Measurements from ENCODE around the gene PRDM16.

The PRDM16 gene

DNA sequence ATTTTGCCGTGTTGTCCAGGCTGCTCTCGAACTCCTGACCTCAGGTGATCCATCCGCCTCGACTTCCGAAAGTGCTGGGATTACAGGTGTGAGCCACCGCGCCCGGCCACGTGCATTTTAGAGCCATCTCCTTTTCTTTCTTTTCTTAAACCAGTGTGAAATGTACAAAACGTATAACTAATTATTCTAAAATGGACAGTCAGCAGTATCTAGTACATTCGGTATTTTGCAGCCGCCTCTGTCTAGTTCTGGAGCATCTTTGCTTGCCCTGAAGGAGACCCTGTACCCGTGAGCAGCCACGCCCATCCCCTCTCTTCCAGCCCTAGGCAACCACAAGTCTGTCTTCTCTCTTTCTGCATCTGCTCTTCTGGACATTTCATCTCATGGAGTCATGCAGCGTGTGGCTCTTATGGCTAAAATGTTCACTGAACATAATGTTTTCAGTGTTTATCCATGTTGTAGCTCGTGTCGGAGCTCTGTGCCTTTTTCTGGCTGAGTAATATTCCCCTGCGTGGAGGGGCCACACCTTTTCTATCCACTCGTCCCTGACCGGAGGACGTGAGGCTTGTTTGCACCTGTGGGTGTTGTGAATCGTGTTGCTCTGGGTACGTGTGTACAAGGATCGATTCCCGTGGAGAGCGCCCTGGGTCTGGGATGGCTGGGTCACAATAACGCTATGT is 198.0 kb downstream of the PRDM16 start:
- no peak overlapping the region for H3K4me3 ChIP-seq (ENCODE audit: low read depth, low read length)
- TF ChIP-seq, protein P1, sequence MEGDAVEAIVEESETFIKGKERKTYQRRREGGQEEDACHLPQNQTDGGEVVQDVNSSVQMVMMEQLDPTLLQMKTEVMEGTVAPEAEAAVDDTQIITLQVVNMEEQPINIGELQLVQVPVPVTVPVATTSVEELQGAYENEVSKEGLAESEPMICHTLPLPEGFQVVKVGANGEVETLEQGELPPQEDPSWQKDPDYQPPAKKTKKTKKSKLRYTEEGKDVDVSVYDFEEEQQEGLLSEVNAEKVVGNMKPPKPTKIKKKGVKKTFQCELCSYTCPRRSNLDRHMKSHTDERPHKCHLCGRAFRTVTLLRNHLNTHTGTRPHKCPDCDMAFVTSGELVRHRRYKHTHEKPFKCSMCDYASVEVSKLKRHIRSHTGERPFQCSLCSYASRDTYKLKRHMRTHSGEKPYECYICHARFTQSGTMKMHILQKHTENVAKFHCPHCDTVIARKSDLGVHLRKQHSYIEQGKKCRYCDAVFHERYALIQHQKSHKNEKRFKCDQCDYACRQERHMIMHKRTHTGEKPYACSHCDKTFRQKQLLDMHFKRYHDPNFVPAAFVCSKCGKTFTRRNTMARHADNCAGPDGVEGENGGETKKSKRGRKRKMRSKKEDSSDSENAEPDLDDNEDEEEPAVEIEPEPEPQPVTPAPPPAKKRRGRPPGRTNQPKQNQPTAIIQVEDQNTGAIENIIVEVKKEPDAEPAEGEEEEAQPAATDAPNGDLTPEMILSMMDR (IDR thresholded peaks at IDR 0.05; ENCODE audit: borderline replicate concordance, insufficient read depth, low read depth, low read length), result no peak

DNA sequence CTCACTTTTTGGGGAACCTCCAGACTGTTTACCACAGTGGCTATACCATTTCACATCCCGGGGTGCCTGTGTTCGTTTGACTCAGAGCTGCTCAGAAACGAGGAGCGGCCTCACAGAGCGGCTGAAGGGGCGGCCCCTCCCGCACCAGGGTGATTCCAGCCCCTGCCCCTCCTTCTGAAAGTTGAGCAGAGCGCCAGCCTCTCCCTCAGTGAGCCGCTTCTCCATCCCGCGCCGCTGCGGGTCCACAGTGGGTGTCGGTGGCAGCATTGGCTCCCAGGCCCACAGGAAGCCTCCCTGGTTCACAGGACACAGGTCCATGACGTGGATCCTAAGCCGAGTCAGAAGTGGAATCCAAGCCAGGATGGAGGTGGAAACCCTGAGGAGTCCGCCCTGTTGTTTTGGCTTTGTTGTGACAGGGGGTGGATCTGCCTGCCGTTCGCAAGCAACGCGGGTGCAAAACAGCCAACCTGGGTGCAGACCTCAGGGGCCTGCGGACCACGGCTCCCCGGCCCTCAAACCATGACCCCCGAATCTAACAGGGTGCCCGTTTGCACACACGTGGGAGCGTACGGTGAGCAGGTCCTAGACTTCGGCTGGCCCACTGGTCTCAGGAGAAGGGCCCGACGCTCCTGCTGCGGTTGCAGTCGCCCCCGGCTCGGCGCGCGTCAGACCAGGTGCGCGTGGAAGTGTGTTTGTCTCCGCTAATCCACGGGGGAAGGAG is 198.7 kb downstream of the PRDM16 start:
- H3K4me3 ChIP-seq (ENCODE audit: low read depth, low read length), result no peak overlapping the region
- TF ChIP-seq, protein P1 (IDR thresholded peaks at IDR 0.05; ENCODE audit: borderline replicate concordance, insufficient read depth, low read depth, low read length), result no peak

DNA sequence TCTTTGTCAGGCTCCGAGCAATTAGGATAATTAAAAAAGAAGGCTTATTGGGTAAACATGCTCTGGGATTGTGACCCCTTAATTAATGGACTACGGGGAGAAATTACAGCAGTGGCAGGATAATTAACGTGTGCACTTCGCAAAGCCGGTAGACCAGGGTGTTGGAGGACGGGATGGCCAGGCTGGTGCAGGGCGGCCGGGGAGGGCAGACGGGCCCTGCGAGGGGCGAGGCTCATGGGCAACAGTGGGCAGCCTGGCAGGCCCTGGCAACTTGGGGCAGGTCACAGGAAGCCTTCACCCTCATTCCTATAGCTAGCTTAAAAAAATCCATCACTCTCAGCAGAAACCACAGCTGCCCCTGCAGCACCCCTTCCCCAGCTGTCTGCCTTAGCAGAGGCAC is 199.3 kb downstream of the PRDM16 start:
- no peak overlapping the region for H3K4me3 ChIP-seq (ENCODE audit: low read depth, low read length)
- TF ChIP-seq, protein P1 (IDR thresholded peaks at IDR 0.05; ENCODE audit: borderline replicate concordance, insufficient read depth, low read depth, low read length), result no peak

DNA sequence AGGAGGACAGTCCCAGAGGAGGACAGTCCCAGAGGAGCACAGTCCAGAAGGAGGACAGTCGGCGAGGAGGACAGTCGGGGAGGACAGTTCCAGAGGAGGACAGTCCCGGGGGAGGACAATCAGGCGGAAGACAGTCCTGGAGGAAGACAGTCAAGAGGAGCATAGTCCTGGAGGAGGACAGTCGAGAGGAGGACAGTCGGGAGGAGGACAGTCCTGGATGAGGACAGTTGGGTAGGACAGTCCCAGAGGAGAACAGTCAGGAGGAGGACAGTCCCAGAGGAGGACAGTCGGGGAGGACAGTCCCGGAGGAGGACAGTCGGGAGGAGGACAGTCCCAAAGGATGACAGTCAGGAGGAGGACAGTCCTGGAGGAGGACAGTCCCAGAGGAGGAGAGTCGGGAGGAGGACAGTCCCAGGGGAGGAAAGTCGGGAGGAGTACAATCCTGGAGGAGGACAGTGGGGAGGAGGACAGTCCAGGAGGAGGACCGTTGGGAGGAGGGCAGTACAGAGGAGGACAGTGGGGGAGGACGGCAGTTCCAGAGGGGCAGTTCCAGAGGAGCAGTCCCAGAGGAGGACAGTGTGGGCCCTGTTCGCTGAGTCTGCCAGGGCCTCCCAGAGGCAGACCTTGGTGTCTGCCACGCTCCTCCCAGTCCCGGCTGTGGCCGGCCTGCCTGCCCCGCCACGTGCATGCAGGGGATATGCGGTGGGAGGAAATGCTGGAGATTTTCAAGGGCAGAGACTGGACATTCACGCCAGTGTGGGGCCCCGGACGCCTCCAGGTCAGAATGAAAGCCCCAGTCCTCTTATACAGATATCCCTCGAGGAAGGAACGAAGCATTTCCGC is 201.6 kb downstream of the PRDM16 start:
- H3K4me3 ChIP-seq (ENCODE audit: low read depth, low read length), result no peak overlapping the region
- TF ChIP-seq, protein P1 (IDR thresholded peaks at IDR 0.05; ENCODE audit: borderline replicate concordance, insufficient read depth, low read depth, low read length), result no peak

DNA sequence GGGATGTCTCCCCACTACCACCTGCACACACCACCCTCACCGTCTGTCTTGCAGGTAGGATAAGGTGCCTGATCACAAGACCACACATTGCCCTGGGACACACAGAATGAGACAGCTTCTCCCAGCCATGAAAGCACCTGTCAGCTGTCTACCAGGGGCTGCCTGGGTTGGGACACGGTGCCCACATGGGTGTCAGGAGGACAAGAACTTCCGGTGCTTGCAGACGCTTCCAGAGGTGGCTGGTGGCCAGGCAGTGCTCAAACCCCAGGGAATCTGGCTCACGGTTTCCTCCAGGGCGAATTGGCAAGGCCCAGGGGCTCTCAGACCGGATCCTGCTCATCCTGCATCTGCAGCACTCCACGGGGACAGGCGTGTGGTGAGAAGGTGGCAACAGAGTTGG is 202.9 kb downstream of the PRDM16 start:
- TF ChIP-seq, protein P1 (IDR thresholded peaks at IDR 0.05; ENCODE audit: borderline replicate concordance, insufficient read depth, low read depth, low read length), result no peak
- H3K4me3 ChIP-seq (ENCODE audit: low read depth, low read length), result no peak overlapping the region

DNA sequence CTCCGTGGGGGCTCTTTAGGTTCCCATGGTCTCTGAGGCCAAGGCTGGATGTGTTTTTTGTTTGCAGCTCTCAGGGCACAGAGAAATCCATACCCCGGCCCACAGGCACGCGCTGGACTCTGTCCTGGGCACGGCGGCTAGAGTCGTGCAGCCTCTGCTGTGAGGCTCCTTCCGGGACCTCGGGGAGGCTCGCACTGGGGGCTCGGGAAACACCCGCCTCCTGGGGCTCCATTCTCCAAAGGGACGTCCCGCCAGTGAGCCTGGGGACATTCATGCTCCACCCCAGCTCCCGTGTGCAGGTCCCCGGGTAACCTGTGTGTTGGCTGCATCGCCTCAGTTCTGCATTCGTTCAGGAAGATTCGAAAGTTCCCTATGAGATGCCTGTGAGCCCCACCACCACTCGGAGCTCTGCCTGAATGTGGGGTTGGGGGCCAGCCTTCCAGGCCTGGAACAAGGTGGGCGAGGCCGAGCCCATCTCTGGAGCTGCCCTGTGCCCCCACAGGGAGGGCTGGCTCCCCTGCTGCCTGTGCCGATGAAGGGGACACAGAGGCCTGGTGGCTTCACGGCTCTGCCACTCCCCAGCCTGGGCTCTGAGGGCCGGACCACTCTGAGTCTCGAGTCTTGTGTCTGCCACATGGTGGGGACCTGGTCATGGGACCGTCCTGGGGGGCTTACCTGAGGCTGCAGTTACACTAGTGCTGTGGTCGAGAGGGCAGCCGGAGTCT is 203.5 kb downstream of the PRDM16 start:
- no peak overlapping the region for H3K4me3 ChIP-seq (ENCODE audit: low read depth, low read length)
- TF ChIP-seq, protein P1 (IDR thresholded peaks at IDR 0.05; ENCODE audit: borderline replicate concordance, insufficient read depth, low read depth, low read length), result no peak

Measured in GM12875 (cell line).